HG03442 (cell line): Measurements from ENCODE around the gene TGFBR1.

Experiments
- ATAC-seq: cut with Tn5 transposase; IDR thresholded peaks from one replicate; pipeline ENCODE4 v1.9.1; 2021; ENCODE audit warnings: mild to moderate bottlenecking, moderate library complexity; ENCODE audit not compliant: unreplicated experiment

The TGFBR1 gene

DNA sequence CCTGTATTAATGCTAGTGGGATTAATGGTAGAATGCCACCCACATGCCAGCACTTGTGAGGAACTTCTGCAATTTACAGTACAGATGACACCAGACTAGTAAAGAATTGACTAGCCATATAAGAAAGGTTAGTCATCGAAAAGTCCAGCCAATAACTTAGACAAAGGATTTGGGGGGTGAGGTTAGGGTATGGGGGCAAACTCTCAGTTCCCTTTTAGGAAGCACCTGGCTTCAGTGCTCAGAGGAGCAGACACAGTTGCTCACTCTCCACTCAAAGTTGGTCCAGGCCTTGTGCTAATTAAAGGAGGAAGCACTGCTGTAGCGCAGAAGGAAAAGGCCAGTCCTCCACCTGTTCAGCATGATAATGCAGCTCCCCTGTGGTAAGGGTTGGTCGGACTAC is 25.2 kb downstream of the TGFBR1 start:
- peak; percentile 61 for ATAC-seq

DNA sequence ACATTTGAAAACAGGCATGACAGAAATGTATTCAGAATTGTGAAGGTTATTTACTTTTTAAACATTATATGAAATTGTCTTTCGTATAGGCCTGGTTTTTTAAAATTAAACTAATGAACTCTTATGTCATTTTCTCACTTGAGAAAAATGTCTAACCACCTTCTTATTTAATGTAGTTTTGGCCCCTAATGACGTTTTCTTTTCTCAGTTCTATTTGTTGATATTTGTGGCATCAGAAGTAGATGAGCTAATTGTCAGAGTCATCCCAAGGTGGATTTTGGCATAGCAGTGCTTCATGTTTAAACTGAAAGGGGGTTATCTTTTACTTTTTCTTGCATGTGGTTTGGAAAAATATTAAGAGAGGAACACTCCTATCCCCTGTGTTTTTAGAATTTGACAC is 28.2 kb downstream of the TGFBR1 start:
- ATAC-seq, result no peak

- no peak for ATAC-seq
Observed at GRCh38 chr9:99134893-99135341, 30.0 kb downstream of the TGFBR1 start.

GRCh38 chr9:99135456-99135855 is 30.5 kb downstream of the TGFBR1 start:
- ATAC-seq, result peak; percentile 55

DNA sequence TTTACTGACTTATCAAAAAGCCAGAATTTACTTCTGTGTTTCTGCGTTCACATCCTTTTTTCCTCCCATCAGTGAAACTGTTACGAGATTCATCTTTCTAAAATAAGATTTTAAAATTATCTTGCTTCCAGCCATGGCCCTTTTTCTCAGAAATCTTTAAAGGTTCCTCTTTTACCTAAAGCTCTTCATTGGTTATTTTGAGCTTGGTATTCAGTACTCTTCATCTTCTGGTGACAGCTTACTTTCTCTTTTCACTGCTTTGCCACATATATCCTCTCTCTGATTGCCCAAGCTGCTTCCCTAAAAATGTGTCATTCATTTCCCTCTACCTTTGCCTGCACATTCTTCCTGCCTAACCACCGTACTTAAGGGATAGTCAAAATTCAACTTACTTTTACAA is 32.3 kb downstream of the TGFBR1 start:
- no peak for ATAC-seq

DNA sequence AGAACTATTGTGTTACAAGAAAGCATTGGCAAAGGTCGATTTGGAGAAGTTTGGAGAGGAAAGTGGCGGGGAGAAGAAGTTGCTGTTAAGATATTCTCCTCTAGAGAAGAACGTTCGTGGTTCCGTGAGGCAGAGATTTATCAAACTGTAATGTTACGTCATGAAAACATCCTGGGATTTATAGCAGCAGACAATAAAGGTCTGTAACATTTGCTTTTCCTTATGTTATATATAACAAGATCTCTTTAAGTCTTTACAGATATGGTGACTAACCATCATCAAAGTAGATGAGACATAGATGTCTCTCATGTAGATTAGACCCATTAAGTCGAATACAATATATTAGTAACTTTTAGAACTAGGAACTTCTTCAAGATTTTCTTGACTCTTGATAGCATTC is 33.0 kb downstream of the TGFBR1 start:
- ATAC-seq, result no peak

DNA sequence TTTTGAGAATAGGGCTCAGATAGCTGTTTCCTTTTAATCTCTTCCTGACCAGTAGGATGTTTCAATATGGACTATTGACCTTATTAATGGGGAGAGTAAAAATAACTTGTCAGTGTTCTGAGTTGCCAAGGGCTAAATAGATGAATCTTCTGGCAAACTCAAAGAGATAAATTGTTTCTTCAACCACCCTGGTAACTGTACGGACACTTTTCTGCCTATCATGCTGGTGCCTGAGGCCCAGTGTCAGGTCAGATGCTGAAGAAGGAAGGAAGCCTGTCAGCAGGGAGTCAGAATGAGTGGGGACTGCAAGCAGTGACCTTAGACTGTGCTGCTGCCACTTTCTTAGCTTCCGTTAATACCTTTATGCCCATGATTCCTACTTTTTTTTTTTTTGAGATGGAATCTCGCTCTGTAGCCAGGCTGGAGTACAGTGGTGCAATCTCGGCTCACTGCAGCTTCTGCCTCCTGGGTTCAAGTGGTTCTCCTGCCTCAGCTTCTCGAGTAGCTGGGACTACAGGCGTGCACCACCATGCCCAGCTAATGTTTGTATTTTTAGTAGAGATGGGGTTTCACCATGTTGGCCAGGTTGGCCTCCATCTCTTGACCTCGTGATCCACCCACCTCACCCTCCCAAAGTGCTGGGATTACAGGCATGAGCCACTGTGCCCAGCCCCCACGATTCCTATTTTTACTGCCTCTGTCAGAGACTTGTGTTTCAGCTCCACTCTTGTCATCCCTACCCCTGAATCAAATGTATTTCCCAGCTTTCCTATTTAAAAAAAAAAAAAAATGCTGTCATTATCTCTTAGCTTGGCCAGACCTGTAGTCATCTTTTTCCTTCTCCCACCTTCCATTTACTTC is 33.7 kb downstream of the TGFBR1 start:
- no peak for ATAC-seq

DNA sequence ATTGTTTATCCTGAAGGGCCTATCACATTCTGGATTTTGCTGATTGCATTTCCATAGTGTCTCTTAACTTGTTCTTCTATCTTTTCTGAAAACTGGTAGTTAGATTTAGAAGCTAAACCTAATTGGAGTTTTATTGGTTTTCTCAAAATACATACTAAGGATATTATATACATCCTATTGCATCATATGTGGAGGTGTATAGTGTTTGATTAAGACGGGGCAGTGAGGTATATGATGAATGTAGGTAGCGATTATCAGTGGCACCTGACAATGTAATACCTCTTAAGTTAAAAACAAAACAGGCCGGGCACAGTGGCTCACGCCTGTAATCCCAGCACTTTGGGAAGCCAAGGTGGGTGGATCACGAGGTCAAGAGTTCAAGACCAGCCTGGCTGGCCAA is 35.0 kb downstream of the TGFBR1 start:
- no peak for ATAC-seq

DNA sequence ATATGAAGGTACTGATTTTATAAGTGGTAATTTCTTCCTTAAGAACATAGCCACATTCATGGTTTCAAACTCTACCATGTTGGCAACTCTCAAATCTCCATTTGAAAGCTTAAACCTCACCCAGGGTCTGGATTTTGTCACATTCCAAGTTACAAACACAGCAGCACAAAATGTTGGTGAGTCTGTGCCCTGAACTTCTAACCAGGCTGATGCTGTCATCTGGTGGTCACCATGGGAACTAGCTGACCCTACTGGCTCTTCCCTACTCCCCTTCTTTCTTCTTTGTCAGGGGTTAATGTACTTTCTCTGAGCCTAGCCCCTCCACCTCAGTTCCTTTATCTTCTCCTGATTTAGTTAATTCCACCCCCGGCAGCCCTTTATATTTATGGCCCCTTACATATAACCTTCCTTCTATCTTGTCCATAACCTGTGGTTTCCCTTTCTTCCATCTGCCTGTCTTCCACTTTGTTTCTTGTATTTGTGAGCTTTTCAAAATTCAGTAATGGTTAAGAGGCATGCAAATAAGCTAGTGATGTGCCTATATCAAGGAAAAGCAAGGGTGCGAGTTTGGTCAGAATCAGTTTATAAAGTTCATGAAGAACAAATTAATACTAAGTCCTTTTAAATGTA is 35.9 kb downstream of the TGFBR1 start:
- ATAC-seq, result no peak

DNA sequence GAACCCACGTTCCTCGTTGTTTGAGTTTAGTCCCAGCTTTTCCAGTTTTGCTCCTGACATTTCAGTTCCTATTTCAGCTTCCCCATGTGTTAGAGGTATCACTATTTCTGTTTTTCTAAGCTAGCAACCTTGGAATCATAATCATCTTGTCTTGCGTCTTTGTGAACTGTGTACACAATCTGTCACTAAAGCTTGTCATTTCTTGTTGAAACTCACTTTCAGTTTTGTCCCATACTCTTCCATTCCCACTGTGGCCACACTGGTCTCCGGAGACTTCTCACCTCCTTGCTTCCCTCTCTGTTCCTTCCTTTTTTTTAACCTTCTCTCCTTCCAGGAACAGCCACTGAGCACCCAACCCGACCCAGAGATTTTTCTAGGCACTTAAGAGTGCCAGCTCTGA is 36.9 kb downstream of the TGFBR1 start:
- ATAC-seq, result no peak

DNA sequence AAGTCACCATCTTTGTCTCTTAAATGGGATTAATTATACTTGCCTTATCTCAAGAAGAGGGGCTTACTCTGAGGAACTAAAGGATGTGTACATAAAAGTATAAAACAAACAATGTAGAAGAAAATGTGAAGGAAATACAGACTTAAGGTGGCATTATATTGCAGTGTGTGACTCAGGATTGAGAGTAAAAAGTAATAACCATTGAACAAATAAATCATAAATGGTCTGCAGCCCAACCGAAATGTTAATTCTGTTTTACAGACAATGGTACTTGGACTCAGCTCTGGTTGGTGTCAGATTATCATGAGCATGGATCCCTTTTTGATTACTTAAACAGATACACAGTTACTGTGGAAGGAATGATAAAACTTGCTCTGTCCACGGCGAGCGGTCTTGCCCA is 37.4 kb downstream of the TGFBR1 start:
- no peak for ATAC-seq

DNA sequence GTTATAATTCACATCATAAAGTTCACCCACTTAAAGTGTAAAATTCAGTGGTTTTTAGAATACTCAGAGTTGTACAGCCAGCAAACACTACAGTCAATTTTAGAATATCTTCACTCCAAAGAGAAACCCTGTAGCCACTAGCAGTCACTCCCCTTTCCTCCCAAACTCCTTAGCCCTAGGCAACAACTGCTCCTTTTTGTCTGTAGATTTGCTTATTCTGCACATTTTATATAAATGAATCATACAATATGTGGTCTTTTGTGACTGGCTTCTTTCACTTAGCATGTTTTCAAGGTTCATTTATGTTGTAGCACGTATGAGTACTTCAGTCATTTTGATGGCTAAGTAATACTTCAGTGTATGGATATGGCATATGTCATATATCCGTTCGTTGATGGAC is 38.7 kb downstream of the TGFBR1 start:
- no peak for ATAC-seq

DNA sequence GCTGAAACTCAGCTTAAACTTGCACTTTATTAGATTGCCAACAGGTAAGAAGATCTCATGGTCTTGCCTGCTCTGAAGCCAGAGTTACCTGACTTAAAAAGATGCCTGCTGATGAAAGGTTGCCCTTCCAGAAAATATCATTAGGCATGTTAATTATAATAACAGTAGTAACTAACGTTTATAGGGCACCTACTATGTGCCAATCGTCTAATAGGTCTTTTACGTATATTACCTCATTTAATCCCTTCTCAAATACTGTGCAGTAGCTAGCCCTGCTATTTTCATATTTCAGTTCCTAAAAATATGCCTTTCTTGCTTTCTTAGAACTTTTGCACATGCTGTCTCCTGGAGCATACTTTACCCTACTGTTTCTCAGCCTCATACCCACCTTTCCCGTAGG is 40.1 kb downstream of the TGFBR1 start:
- no peak for ATAC-seq

- no peak for ATAC-seq
Observed at GRCh38 chr9:99146574-99146973, 41.7 kb downstream of the TGFBR1 start.

GRCh38 chr9:99147177-99147576 is 42.3 kb downstream of the TGFBR1 start:
- ATAC-seq, result no peak

DNA sequence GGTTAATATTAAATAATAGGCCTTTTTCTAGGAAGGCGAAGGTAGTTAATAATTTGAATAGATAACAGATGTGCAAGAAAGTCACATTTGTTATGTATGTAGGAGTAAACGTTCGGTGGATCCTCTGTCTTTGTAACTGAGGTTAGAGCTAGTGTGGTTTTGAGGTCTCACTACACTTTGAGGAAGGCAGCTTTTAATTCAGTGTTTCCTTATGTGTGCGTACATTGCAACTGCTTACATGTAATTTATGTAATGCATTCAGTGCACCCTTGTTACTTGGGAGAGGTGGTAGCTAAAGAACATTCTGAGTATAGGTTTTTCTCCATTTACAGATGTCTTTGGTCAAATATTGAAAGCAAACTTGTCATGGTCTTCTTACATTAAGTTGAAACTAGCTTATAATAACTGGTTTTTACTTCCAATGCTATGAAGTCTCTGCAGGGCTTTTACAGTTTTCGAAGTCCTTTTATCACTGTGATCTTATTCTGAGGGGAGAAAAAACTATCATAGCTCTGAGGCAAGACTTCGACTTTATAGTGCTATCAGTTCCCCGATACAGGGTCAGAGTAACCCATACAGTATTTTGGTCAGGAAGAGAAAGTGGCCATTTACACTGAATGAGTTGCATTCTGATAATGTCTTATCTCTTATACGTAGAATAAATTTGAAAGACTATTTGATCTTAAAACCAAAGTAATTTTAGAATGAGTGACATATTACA is 45.7 kb downstream of the TGFBR1 start:
- ATAC-seq, result no peak

GRCh38 chr9:99154356-99154755 is 49.4 kb downstream of the TGFBR1 start:
- ATAC-seq, result no peak

DNA sequence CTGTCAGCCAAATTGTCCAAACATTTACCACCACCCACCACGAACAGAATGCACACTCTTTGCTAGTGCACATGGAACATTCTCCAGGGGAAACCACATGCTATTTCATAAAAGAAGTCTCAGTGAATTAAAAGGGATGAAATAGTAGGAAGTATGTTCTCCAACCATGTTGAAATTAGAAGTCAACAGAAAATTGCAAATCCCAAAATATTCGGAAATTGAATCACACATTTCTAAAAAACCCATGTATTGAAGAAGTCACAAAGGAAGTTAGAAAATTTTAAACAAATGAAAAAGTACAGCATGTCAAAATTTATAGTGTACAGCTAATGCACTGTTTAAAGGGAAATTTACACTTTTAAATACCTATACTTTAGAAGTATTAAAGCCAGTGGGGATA is 50.8 kb downstream of the TGFBR1 start:
- ATAC-seq, result no peak

DNA sequence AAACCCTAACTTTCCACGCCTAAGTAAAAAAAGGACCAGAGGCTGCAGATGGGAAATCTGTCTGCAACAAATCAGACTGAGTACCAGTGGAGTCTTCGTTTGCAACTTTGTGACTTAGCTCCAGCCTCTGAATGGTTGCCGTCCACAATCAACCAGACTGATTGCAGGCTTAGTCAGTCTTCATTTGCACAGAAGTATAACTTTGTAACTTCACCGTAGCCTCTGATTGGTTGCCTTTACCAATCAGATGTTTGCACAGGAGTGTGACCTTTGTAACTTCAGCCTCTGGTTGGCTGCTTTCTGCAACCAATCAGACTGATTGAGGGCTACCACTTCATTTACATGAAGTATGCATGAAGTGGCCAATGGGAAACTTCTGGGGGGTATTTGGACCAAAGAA is 53.7 kb downstream of the TGFBR1 start:
- no peak for ATAC-seq

- no peak for ATAC-seq
Observed at GRCh38 chr9:99160173-99160572, 55.3 kb downstream of the TGFBR1 start.

DNA sequence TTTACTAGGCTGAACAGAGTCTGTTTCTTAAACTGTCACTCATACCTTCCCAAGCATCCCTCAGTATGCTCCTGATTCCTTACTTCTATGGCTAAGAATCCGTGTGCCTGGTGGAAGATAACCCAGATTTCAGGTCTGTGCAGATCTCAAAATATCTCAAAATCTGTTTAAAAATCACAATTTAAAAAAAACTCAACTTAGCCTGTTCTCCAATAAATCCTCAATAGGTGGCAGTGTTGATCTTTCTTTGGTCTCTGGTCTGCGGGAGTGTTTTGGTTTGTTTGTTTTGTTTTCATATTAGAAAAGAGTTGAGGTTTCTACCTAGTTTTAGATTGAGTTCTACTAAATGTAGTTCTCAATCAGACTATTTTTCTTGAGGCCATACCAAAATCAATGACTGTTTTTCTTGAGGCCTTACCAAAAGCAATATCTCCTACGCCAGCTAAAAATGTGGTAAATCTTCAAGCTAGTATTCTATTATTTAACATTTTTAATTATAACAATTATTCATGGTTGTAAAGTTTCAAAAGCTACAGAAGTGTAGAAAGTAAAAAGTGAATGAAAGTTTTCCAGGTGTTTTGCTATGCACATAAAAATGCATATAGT is 57.9 kb downstream of the TGFBR1 start:
- ATAC-seq, result peak; percentile 44
